Heart left ventricle (tissue), 16 donors: ENCODE results near the gene TPRG1L. TPM values are rescaled to one million over a fixed set of nuclear protein-coding genes. Genes with fewer than 3 reads are reported as not detected.
"Not testable (repeated sequence)": the region's sequence is repeated elsewhere in the genome, so short reads cannot be mapped to it uniquely, and the experiment has no call there.

ENCODE experiments used
- ATAC-seq, 4 donors: fragments of 200-7000 bp; cut with Tn5 transposase; one replicate each; pipeline ENCODE4 v1.9.1; 2020 to 2022; ENCODE audit warnings: moderate library complexity in 4 of 4, mild to moderate bottlenecking in 3 of 4, moderate number of reproducible peaks in 1 of 4
- DNase-seq, 5 donors: peaks; one replicate each; pipeline ENCODE4 v3.0.0-alpha.2; 2020
- H3K27ac ChIP-seq, 12 donors: fragments of 200-600 bp; sonication (generic) in 4 of 12; one replicate each; pipeline versions ENCODE4 v1.5.0 to v1.8.0; 2016 to 2022; ENCODE audit warnings: mild to moderate bottlenecking in 2 of 12
- H3K27me3 ChIP-seq, 9 donors: fragments of 200-600 bp; sonication (generic) in 2 of 9; one replicate each; pipeline versions ENCODE4 v1.5.1 to v1.8.0; 2016 to 2022; ENCODE audit warnings: mild to moderate bottlenecking in 3 of 9
- H3K36me3 ChIP-seq, 9 donors: fragments of 200-600 bp; sonication (generic) in 2 of 9; one replicate each; pipeline versions ENCODE4 v1.5.0 to v1.8.0; 2018 to 2022; ENCODE audit warnings: mild to moderate bottlenecking in 2 of 9
- H3K4me1 ChIP-seq, 12 donors: fragments of 200-600 bp; sonication (generic) in 4 of 12; one replicate each; pipeline versions ENCODE4 v1.5.0 to v1.8.0; 2016 to 2022; ENCODE audit warnings: mild to moderate bottlenecking in 3 of 12
- H3K4me3 ChIP-seq, 12 donors: fragments of 200-600 bp; sonication (generic) in 4 of 12; one replicate each; pipeline versions ENCODE4 v1.5.0 to v1.8.0; 2017 to 2022; ENCODE audit warnings: mild to moderate bottlenecking in 9 of 12, moderate library complexity in 4 of 12
- H3K9me3 ChIP-seq, 12 donors: fragments of 200-600 bp; sonication (generic) in 4 of 12; one replicate each; pipeline versions ENCODE4 v1.5.0 to v1.8.0; 2016 to 2022; ENCODE audit warnings: mild to moderate bottlenecking in 1 of 12
- CTCF ChIP-seq, 12 donors: fragments of 200-600 bp; sonication (generic) in 4 of 12; IDR thresholded peaks; one replicate each; pipeline versions ENCODE4 v1.5.0 to v1.8.0; 2018 to 2022; ENCODE audit warnings: antibody characterized with exemption in 12 of 12, mild to moderate bottlenecking in 5 of 12
- POLR2A ChIP-seq, 2 donors: fragments of 450-650 bp; IDR thresholded peaks; one replicate each; pipeline ENCODE4 v1.6.1; 2017; ENCODE audit warnings: antibody characterized with exemption in 2 of 2, mild to moderate bottlenecking in 2 of 2, moderate library complexity in 2 of 2
- WGBS, 4 donors: extraction: QIAGEN DNeasy Blood & Tissue Kit in 2 of 4; methylation state at CpG; one replicate each; pipeline versions ENCODE4 v1.1.5 to v1.1.7; 2013 to 2018; 5-methylcytosine and 5-hydroxymethylcytosine counted together
- intact Hi-C, 10 donors: fragments of 100-400 bp; cut with DNase I; formaldehyde crosslinking; loops; one replicate each; pipeline versions ENCODE4 v1.11.1 to v1.14.2; 2022
- long read RNA-seq, 3 donors: library from polyadenylated mRNA; unstranded; transcript quantifications; one replicate each; pipeline ENCODE4 v2.0.0, GENCODE V29; 2020 to 2021
- polyA plus RNA-seq, 2 donors: library from polyadenylated mRNA; stranded (reverse); fragments of 200-250 nt; gene quantifications; one replicate each; pipeline ENCODE4 v1.2.3, GENCODE V29; 2013
- total RNA-seq, 9 donors: library from RNA; depleted of rRNA in 2 of 9; stranded (reverse); fragments of >200 nt in 2 of 9; fragmentation: NEBNext Ultra II Directional in 3 of 9; extraction: Animal tissue kit (Norgen Biotek cat#: 25700) in 3 of 9; gene quantifications; one replicate each; pipeline versions ENCODE4 v1.1.0 to v1.2.4, GENCODE V29; 2016 to 2023
- donor health status: ischemic (EF 13 %, LVEDD 7.1; RV severe dilation, severe dysfunction).
- donor health status: healthy with polysubstance abuse.
- donor health status: DM: no; HTN: yes; CAD: no.
- donor health status: DM: no; HTN: no; CAD: no.
- donor health status: ischemic (EF 25% LVEDD 6.9; RV normal size, moderate dysfunction).
- donor health status: ischemic (EF 25% LVEDD 5.7; RV mildly dilated, moderate dysfunction).
- donor health status: healthy.
- donor health status: DM: yes; HTN: yes; CAD: no.
- donor health status: ischemic (EF 35%, LVEDD 5.7; RV mildly dilated, moderate dysfunction).
- donor health status: nonischemic (EF 11% LVEDD 7.7; RV severe dilation, severe dysfunction).
- donor health status: DM: yes; HTN: yes; CAD: no.
- donor health status: PGD.
- donor health status: ischemic (EF 29% LVEDD 5.4; RV normal size, mild dysfunction).
- donor health status: nonischemic (EF 23%, LVEDD 6.1; RV moderate dilation, normal function).

The TPRG1L gene
- 10 to 100 TPM; 32.0 to 58.0 (median 48.8) TPM for total RNA-seq
- 10 to 100 TPM; 24.2 to 48.8 TPM for polyA plus RNA-seq
- long read RNA-seq, donor 1, transcript TPRG1L-202 (5 exons, 2,414 nt) = major isoform, 122 of 145 reads
- long read RNA-seq, donor 1, partial matches to known transcripts = 18 of 145 reads
- long read RNA-seq, donor 1, other reads (novel, unspliced or antisense) = 5 of 145 reads
- long read RNA-seq, donor 2, transcript TPRG1L-202 (5 exons, 2,414 nt) = major isoform, 5 of 32 reads
- long read RNA-seq, donor 2, partial matches to known transcripts = 23 of 32 reads
- long read RNA-seq, donor 2, other reads (novel, unspliced or antisense) = 4 of 32 reads
- long read RNA-seq, donor 3, transcript TPRG1L-202 (5 exons, 2,414 nt) = major isoform, 124 of 147 reads
- long read RNA-seq, donor 3, partial matches to known transcripts = 21 of 147 reads
- long read RNA-seq, donor 3, other reads (novel, unspliced or antisense) = 2 of 147 reads

- WGBS, 4 donors = 0 to 1% (median 1%) methylated on average over 54 to 108 of the region's 108 CpGs
- intact Hi-C loops = loop anchor here in 5 of 10 donors (2.0 to 10.0 kb wide), 3 partner anchors 22 to 172 kb away; partner anchors contain the start of gene ARHGEF16 (in 2 of the 5)
- ATAC-seq (peak; percentile 97 to 99 (median 98)), DNase-seq (peak; percentile 98 to 100 (median 99))
- Histone ChIP-seq H3K4me3 (peak within 1 kb of the TSS; percentile 71 to 99 (median 96)), H3K4me1 (peaks cover 0 to 34% (median 24%) of the 10 kb centered on the region in 12 donors), H3K27ac (peak within 1 kb of the TSS; percentile 56 to 88 (median 80)), H3K36me3 (peaks cover 0 to 32% (median 29%) of the 10 kb centered on the region in 9 donors), H3K27me3 (no peaks in the 10 kb centered on the region), H3K9me3 (no peaks in the 10 kb centered on the region)
- TF ChIP-seq CTCF (IDR thresholded peaks at IDR 0.05) (no peak), POLR2A (IDR thresholded peaks at IDR 0.05) (peak in 1 of 2 donors; percentile 59)
Measured at GRCh38 chr1:3624200-3625136, at the start of gene TPRG1L. Gene TPRG1L (plus strand): TSS chr1:3625015. CDS start chr1:3625073, 58 bp downstream.

GRCh38 chr1:3575515-3575914 lies 49.3 kb upstream of the TPRG1L start:
- DNase-seq, H3K27ac ChIP-seq, H3K27me3 ChIP-seq, intact Hi-C loops, H3K4me1 ChIP-seq, ATAC-seq, H3K4me3 ChIP-seq, H3K9me3 ChIP-seq, H3K36me3 ChIP-seq: not testable (repeated sequence)
- 74 to 80% (median 79%) methylated on average over 6 of the region's 6 CpGs for WGBS, 4 donors

GRCh38 chr1:3575993-3576392 lies 48.8 kb upstream of the TPRG1L start:
- DNase-seq (no peak), ATAC-seq (no peak)
- TF ChIP-seq POLR2A (IDR thresholded peaks at IDR 0.05) = no peak
- TF ChIP-seq CTCF (IDR thresholded peaks at IDR 0.05) = no peak
- 90 to 93% (median 93%) methylated on average over 9 to 15 of the region's 15 CpGs for WGBS, 4 donors
- H3K27ac ChIP-seq = no peak overlapping the region
- H3K4me3 ChIP-seq = no peak overlapping the region
- H3K4me1 ChIP-seq = peaks cover 0 to 7% (median 0%) of the 10 kb centered on the region in 12 donors
- no peaks in the 10 kb centered on the region for H3K27me3 ChIP-seq
- H3K9me3 ChIP-seq = no peaks in the 10 kb centered on the region
- no peaks in the 10 kb centered on the region for H3K36me3 ChIP-seq
- intact Hi-C loops = no loop called here

- H3K27me3 ChIP-seq = peaks cover 0 to 2% (median 0%) of the 10 kb centered on the region in 9 donors
- no peaks in the 10 kb centered on the region for H3K36me3 ChIP-seq
- peaks cover 0 to 7% (median 0%) of the 10 kb centered on the region in 12 donors for H3K4me1 ChIP-seq
- intact Hi-C loops = no loop called here
- DNase-seq (no peak), ATAC-seq (no peak)
- H3K27ac ChIP-seq = no peak overlapping the region
- H3K4me3 ChIP-seq = no peak overlapping the region
- WGBS, 4 donors = 61 to 86% (median 62%) methylated on average over 1 to 7 of the region's 7 CpGs
- no peaks in the 10 kb centered on the region for H3K9me3 ChIP-seq
- TF ChIP-seq CTCF (IDR thresholded peaks at IDR 0.05) (no peak), POLR2A (IDR thresholded peaks at IDR 0.05) (no peak)
Measured at GRCh38 chr1:3577300-3577699, 47.5 kb upstream of the TPRG1L start.
